Measurements from ENCODE around the gene SH2D2A. TPM values are rescaled to one million over a fixed set of nuclear protein-coding genes. Genes with fewer than 3 reads are reported as not detected.
A peak's percentile ranks its signal among the peaks of the same experiment; 100 is the strongest.

SH2D2A gene
- total RNA-seq, 1 donor from 2014 or later: 1.0 TPM

DNA sequence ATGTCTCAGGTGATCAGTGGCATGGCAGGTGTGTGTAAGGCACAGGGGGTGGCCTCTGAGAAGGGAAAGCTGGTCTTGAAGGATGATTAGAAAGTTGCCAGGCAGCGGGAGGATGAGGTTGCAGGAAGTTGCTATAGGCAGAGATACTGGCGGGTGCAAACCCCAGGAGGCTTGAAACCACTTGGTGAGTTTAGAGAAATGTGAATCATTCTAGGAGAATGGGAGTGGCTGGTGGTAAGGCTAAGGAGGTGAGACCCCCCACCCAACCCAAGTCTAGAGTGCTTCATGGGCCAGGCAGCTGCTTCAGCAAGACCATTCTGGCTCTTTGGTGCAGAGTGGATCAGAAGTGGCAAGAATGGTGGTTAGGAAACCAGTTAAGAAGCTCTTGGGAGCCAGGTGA lies 9.0 kb downstream of the SH2D2A start:
- ATAC-seq (no peak), DNase-seq (no peak)
- intact Hi-C loops (cut with micrococcal nuclease): no loop called here

DNA sequence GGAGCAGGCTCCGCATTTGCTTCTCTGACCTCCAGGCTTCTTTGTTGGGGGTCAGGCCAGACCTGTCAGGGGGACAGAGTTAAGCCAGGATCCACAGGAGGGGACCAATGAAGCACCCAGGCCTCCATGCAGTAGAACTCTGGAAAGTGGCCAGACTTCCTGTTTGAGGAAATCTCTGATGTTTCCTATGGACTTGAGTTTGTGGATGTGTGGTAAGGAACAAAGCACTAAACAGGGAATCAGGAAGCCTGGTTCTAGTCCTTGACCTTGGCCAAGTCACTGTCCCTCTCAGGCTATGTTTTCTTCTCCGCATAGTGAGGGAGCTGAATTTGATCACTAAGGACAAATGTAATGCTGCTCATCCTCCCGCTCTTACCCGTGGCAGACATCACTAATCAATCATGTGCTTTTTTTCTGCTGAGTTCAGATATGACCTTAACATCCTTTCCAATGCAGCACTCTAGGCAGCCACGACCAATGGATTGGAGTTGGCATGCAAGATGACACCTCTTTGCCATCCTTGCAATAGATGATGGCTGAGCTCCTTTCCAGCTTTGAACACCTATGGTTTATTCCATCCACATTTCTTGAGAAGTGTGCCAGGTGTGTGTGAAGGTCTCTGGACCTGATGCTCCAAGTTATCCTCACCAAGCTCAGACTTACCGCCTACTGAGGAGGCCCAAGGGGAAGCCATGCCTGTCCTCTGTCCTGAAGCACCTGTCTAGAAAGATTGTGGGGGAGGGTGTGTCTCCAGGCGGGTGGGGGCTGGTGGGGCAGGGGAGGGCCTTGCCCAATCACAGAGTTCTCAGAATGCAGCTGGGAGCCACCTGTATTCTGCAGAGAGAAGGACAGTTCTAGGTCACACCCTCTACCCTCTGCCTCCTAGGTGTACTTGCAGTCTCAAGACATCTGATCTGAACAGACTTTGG lies 9.9 kb downstream of the SH2D2A start:
- ATAC-seq (no peak), DNase-seq (no peak)
- intact Hi-C loops (cut with micrococcal nuclease): no loop called here

DNA sequence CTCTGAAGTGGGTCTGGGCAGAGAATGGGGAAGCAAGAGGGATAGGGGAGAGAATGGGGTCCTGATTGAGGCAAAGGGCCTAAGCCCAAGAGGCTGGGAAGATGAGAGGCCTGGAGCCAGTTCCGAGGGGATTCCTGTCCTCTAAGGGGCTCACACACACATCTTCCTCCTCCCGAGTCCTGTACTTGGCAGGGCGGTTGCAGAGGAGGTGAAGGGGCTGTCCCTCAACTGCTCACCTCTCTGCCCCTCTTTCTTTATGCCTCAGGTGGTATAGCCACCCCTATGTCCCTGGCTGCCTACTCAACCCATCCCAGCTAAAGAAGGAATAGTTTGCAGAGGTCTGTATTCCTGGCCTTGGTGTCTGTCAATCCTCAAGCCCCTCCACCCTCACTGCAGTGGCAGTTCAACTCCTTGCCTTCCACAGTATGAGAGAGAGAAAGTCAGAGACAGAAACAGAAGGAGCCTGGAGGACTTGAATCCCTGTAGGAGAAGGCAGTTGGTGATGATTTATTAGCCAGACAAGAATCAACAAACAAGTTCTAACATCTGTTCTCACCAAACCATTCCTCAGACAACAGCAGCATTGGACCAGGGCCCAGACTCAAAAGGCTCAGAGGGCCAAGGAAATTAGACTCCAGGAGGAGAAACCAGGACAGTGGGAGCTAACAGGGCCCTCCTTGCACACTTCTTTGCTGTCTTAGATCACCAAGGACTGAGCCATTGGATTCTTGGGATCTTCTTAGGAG lies 10.7 kb downstream of the SH2D2A start:
- intact Hi-C loops (cut with micrococcal nuclease): no loop called here
- DNase-seq: peak; percentile 71
- ATAC-seq: peak; percentile 63

DNA sequence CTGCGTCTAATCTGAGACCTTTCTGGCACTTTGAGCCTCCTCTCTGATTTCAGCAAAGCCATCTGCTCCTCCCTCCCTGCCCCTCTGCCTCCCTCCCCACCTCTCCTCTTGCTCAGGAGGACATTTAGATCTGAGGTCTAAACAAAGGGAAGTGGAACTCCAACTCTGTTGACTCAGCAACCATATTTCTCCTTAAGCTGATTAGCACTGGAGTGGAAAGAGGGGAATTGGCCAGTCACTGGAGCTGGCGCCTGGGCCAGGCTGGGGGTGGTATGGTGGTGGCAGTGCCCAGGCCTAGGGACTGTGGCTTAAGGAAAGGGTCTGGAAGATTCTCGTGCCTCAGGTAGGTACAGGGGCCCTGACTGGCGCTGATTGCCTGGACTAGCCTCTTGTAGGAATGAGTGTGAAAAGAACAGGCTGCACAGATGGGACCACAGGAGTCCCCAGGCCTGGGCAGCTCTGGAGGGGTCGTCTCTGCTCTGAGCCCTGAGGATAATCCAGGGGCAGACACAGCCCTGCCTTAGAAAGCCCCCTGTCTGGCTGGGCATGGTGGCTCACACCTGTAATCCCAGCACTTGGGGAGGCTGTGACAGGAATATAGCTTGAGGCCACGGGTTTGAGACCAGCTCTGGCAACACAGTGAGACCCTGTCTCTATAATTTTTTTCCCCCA lies 11.9 kb downstream of the SH2D2A start:
- ATAC-seq: peak; percentile 4
- no peak for DNase-seq
- intact Hi-C loops (cut with micrococcal nuclease): no loop called here

DNA sequence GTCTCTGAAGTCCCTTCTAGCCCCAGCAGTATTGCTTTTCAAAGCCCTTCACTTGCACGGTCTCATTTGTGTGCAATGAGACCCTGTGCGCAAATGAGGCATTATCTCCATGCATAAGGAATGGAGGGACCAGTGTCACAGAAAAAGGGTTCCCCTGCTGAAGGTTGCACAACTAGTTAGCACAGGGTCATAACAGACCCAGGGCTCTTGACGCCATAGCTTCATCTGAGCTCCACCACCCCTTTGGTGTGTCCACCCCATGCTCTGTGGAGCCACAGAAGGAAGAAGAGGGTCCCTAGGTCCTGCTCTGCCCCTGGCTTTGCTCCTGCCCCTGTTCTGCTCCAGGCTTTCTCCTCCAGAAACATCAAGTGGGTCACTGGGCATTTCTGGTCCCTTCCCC lies 12.6 kb downstream of the SH2D2A start:
- ATAC-seq (no peak), DNase-seq (no peak)
- intact Hi-C loops (cut with micrococcal nuclease): no loop called here

DNA sequence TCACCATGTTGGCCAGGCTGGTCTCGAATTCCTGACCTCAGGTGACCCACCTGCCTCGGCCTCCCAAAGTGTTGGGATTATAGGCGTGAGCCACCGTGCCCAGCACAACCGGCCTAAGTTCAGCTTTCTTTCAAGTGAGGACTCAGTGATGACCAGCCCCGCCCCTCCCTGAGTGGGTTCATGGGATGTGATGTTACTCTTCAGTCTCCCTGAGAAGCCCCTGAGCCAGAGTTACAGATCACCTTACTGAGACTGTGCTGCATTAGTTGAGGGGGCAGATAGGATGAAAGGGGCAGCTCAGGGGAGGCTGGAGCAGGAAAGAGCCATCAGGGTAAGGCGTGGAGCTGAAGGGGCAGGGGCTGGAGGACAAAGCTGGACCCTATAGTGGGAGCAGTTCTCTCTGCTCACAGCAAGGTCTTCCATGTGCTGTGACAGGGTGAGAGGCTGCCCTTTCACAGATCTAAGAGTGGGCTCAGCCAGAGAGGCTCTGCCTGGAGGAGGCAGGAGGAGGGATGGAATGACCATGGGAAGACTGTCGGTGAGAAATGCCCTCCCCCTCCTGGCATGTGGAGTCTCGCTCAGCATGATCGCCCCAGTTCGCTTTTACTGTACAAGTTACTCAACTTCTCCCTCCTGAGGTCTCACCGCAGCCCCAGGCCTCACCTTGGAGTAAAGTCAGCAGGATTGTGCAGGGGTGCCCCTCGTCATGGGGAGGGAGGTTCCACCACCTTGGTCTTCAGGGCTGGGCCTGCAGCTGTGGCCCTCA lies 13.4 kb downstream of the SH2D2A start:
- intact Hi-C loops (cut with micrococcal nuclease): no loop called here
- ATAC-seq (no peak), DNase-seq (no peak)

DNA sequence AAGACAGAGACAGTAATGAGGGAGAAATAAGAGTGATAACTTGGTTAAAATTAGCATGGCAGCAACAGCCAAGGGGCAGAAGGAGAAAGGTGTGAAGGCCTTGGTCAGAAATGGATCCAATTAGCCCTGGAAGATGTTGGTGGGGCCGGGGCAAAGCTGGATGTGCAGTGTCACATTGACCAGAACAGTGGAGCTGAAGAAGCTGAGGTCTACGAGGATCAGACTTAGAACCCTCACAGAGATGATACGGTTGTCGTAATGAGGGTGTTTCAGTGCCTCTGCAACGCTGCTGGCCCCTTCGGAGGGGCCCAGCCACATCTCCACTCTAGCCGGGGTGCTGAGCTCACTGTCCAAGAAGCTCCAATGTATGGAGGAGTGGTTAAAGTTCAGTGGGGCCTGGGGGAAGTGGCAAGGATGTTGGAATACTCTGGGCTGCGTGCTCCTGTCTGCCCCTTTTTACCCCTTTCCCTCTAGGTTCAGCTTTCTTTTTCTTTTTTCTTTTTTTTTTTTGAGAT lies 14.2 kb downstream of the SH2D2A start:
- ATAC-seq: no peak
- no peak for DNase-seq
- intact Hi-C loops (cut with micrococcal nuclease): no loop called here

DNA sequence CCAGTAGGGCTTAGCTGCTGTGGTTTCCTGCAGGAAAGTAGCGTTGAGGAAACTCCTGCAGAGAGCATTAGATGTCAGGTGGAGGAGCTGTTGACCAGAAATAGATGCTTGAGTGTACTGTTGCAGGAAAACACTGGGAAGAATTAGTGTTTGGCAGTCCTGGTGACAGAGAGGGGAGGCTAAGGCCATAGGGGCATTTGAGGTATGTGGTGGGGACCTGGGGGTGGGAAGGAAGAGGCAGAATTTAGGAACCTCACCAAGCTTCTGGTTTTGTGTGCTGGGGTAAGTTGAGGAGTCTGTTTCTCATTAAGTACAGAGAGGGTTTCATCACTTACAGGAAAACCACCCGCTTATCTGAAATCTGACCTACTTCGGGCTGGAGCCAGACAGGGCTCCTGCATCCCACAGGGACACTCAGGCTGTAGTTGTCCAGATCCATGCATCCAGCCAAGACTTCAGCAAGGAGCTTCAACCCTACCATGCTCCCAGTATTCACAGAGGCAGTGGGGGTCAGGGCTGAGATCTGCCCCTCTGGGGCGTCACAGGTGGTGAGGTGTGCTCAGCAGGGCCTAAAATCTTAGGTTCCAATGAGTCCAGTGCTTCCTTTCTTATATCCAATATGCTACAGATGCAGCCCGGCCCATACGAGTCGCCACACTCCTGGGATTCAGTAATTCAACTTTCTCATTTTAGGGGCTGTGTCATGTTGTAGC lies 15.1 kb downstream of the SH2D2A start:
- intact Hi-C loops (cut with micrococcal nuclease): no loop called here
- DNase-seq: peak; percentile 61

DNA sequence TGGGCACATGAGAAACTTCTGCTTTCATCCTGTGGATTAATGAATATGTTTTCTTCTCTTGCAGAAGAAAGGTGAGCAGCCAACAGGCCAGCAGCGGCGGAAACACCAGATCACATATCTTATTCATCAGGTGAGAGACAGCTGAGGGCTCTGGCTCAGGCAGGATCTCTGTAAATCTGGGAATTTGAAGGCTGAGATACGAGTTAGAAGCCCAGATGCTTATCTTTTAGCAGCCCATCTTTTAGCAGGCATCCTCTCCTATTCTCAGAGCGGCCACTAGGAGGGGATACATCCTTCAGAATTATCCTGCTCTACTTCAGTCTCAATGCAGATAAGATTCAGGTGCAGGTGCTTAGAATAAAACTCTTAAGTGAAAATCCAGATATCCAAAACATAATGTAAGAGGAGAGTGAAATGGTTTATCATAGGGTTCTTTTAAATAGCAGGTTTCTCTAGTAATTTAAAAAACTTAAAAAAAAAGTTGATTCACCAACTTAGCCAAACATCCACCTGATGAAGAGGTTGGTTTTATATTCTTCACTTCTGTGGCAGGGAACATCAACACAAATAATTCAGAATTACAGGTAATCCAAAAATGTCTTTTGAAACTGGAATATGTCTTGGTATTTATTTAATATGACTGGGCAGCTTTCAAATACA lies 19.3 kb downstream of the SH2D2A start:
- intact Hi-C loops (cut with micrococcal nuclease): loop anchor here (10.0 kb wide), 1 partner anchor 87 kb away; no protein-coding TSS in a partner anchor
- DNase-seq (no peak), ATAC-seq (no peak)

More for the DNA sequence above, 15.1 kb downstream of the SH2D2A start:
- ATAC-seq: peak; percentile 80

DNA sequence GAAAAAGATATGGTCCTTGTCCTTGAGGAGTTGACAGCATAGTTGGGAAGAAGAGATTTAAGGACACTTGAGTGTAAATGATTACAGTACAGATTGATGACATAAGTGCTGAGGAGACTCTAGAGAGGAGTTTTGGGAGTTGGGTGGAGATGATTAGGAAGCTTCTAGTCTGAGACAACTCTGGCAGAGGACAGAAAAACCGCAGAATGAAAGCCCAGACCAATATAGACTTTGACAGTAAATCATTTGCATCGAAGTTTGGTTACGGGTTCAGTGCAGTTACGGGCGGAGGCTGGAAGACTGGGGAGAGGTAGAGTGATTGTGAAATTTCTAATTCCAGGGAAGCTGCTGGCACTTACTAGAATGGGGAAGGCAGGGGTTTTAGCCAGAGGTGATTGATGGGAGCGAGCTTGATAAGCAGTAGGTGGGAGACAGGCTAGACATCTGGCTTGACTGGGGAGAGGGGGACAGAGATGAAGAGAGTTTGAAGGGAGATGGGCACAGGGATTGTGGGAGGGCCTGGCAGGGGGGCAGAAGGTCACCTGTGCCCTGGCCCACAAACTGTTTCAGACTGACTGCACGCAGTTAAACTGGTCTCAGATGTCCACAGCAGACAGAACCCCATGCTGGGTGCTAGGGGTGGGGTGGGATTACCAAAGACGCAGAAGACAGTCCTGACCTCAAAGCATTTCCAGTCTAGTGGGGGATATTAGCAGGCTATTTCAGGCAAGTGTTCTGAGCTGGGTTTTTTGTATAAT lies 20.1 kb downstream of the SH2D2A start:
- intact Hi-C loops (cut with micrococcal nuclease): loop anchor here (10.0 kb wide), 1 partner anchor 88 kb away; no protein-coding TSS in a partner anchor
- DNase-seq: no peak
- ATAC-seq: no peak

DNA sequence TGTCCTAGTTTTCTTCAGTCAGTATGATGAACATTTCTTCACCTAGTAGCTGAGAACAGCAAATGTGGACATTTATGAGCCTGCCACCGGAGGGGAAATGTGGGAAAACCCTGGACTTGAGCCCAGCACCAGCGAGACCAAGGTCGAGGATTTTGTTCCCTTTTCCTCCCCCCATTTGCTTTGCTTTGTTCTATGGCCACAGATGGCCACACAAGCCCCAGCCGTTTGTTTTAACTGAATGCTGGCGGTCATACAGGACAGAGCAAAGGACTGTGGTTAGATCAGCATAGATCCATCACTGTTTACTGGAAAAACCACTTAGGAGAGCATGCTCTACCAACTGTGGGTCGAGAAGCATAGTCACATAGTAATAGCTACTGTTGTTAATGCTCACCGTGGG lies 20.9 kb downstream of the SH2D2A start:
- DNase-seq: no peak
- intact Hi-C loops (cut with micrococcal nuclease): loop anchor here (10.0 kb wide), 1 partner anchor 89 kb away; no protein-coding TSS in a partner anchor
- ATAC-seq: no peak

DNA sequence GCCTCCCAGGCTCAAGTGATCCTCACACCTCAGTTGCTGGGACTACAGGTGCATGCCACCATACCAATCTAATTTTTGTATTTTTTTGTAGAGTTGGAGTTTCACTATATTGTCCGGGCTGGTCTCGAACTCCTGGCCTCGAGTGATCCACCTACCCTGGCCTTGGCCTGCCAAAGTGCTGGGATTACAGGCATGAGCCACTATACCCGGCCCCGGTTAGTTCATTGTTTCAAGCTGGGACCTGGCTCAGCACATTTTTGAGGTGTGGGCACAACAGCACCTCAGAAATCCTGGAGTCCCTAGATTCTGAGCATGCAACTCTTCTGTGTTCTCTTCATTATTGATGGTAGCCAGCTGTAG lies 21.3 kb downstream of the SH2D2A start:
- ATAC-seq (no peak), DNase-seq (no peak)
- intact Hi-C loops (cut with micrococcal nuclease): loop anchor here (10.0 kb wide), 1 partner anchor 89 kb away; no protein-coding TSS in a partner anchor

DNA sequence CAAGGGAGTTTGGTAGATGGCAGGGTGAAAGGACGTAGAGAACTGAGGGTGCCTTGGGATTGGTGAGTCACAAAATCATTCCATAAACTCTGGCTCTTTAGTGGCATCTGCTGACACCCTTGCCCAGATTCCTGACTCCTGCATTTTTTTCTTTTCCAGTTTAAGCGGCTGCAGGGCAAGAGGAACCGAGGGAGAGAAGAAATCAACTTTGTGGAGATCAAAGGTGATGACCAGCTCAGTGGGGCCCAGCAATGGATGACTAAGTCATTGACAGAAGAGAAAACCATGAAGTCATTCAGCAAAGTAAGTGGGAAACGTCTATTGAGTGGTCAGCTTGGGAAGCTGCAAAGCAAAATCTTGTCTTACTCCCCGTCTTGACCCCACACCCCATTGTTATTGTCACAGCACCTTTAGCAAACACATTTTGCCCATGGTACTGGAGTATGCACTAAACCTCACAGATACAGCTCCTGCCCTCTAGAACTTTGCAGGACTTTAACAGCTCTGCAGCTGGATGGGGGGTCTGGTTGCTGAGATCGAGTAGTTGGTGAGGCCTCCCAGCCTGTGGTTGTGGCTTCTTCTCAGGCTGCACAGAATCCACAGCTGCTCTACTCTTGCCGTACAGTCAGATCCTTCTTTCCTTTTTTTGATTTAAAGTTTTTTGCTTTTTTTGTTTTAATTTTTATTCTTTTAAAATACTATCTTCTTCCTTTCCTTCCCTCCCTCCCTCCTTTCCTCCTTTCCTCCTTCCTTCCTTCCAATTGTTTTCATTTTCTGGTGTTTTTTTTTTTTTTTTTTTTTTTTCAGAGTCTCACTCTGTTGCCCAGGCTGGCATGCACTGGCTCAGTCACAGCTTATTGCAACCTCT lies 21.9 kb downstream of the SH2D2A start:
- intact Hi-C loops (cut with micrococcal nuclease): loop anchor here (10.0 kb wide), 1 partner anchor 90 kb away; no protein-coding TSS in a partner anchor
- DNase-seq: no peak
- ATAC-seq: no peak

DNA sequence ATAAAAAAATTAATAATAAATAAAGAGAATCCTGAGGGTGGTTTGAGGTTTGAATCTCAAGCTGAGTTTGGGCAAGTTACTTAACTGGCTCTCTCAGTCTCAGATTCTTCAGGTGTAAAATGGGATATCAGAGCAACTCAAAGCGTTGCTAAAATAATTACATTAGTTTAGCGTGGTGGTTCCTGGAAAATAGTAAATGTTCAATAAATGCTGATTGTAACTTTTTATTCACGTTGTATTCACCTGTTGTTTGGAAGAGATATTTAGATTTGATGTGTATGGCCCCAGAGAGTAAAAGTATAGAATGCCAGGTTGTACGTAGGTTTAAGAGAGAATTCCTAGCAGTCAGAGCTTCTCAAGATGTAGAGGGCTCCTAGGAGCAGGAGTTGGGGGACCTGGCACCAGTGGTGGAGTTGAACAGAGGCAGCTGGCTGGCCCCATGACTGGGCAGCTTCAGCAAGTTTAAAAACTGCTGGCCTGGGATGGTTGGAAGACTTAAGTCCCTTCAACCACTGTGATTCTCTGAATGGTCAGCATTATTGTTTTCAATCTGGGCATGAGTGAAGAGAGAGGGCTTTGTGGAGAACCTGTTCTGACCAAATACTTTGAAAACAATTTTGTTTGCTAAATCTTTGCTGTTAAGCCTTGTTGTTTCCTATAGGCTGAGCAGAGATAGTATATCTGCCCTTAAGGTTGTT lies 26.9 kb downstream of the SH2D2A start:
- ATAC-seq (no peak), DNase-seq (no peak)
- intact Hi-C loops (cut with micrococcal nuclease): loop anchor here (10.0 kb wide), 1 partner anchor 95 kb away; no protein-coding TSS in a partner anchor

DNA sequence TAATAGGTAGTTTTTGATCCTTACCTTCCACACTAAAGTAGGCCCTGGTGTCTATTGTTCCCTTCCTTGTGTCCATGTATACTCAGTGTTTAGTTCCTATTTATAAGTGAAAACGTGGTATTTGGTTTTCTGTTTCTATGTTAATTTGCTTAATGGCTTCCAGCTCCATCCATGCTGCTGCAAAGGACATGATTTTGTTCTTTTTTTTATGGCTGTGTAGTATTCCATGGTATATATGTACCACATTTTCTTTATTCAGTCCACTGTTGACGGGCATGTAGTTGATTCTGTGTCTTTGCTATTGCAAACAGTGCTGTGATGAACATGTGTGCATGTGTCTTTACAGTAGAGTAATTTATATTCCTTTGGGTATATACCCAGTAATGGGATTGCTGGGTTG lies 28.5 kb downstream of the SH2D2A start:
- intact Hi-C loops (cut with micrococcal nuclease): no loop called here
- ATAC-seq (no peak), DNase-seq (no peak)
